CD4-positive, alpha-beta T cell (primary cell): Measurements from ENCODE around the gene TEX47. TPM values are rescaled to one million over a fixed set of nuclear protein-coding genes. Genes with fewer than 3 reads are reported as not detected.

Source experiments
- ATAC-seq: fragments of 200-7000 bp; cut with Tn5 transposase; one replicate; pipeline ENCODE4 v1.10.0; 2022; ENCODE audit warnings: mild to moderate bottlenecking; ENCODE audit not compliant: poor library complexity
- CTCF ChIA-PET: fragments of 350-600 bp; sonication (Branson Sonifier 250); formaldehyde crosslinking; loops from one replicate; lab custom pipeline; 2021; ENCODE audit warnings: antibody characterized with exemption, inconsistent platforms; lab: Charles Lee
- POLR2A ChIA-PET: fragments of 350-600 bp; sonication (Branson Sonifier 250); formaldehyde crosslinking; loops from one replicate; lab custom pipeline; 2021; ENCODE audit warnings: antibody characterized with exemption, inconsistent platforms; lab: Charles Lee
- DNase-seq, 14 experiments: peaks; one replicate each; pipeline ENCODE4 v3.0.0-alpha.2; 2013 to 2020; ENCODE audit warnings: mixed read lengths in 2 of 14
- H3K27ac ChIP-seq, 2 donors: one replicate each; pipeline versions ENCODE4 v1.5.1 to v1.7.0; 2013; ENCODE audit warnings: low read length in 2 of 2, low read depth in 1 of 2, mild to moderate bottlenecking in 1 of 2
- H3K27me3 ChIP-seq, 2 experiments: 1 replicate in 1 of 2; 2 replicates in 1 of 2; pipeline versions ENCODE4 v1.6.1 to v1.7.0; 2013; ENCODE audit warnings: low read length in 2 of 2, control low read depth in 1 of 2, mild to moderate bottlenecking in 1 of 2, moderate library complexity in 1 of 2; ENCODE audit not compliant: insufficient read depth in 2 of 2, control insufficient read depth in 1 of 2
- H3K36me3 ChIP-seq: one replicate; pipeline ENCODE4 v1.6.1; 2013; ENCODE audit warnings: low read length, control low read depth; ENCODE audit not compliant: insufficient read depth
- H3K4me1 ChIP-seq: one replicate; pipeline ENCODE4 v1.6.1; 2013; ENCODE audit warnings: low read length, control low read depth; ENCODE audit not compliant: insufficient read depth
- H3K4me3 ChIP-seq: one replicate; pipeline ENCODE4 v1.5.1; 2013; ENCODE audit warnings: mild to moderate bottlenecking, low read length, moderate library complexity
- H3K9me3 ChIP-seq, 2 experiments: 1 replicate in 1 of 2; 2 replicates in 1 of 2; pipeline versions ENCODE4 v1.6.1 to v1.7.0; 2013; ENCODE audit warnings: low read length in 2 of 2, mild to moderate bottlenecking in 2 of 2, control low read depth in 1 of 2, moderate library complexity in 1 of 2; ENCODE audit not compliant: control insufficient read depth in 1 of 2, insufficient read depth in 1 of 2
- H3K27ac Mint-ChIP-seq: one replicate; pipeline ENCODE4 v1.8.0; 2020; ENCODE audit warnings: mixed read lengths
- H3K27me3 Mint-ChIP-seq: one replicate; pipeline ENCODE4 v1.8.0; 2021; ENCODE audit warnings: mixed read lengths
- H3K36me3 Mint-ChIP-seq: one replicate; pipeline ENCODE4 v1.8.0; 2021; ENCODE audit warnings: low read depth, mixed read lengths
- H3K4me1 Mint-ChIP-seq: one replicate; pipeline ENCODE4 v1.8.0; 2021; ENCODE audit warnings: low read depth, mixed read lengths
- H3K4me3 Mint-ChIP-seq: one replicate; pipeline ENCODE4 v1.8.0; 2020; ENCODE audit warnings: mild to moderate bottlenecking, mixed read lengths
- H3K9me3 Mint-ChIP-seq: one replicate; pipeline ENCODE4 v1.8.0; 2020; ENCODE audit warnings: mixed read lengths
- intact Hi-C, 2 experiments: fragments of 100-400 bp; cut with DNase I in 1 of 2; cut with micrococcal nuclease in 1 of 2; formaldehyde crosslinking; loops; one replicate each; pipeline versions ENCODE4 v1.15.1 to v1.9.0; 2023 to 2025; cut with DNase I, micrococcal nuclease
- total RNA-seq, 174 experiments: library from RNA in 2 of 174; stranded (reverse) in 2 of 174; gene quantifications; one replicate each; pipeline ENCODE4 v1.2.3 and lab custom pipeline; 2021 to 2026
- TF ChIP-seq, protein P1 (sequence below): fragments of 200-600 bp; IDR thresholded peaks from one replicate; pipeline ENCODE4 v1.8.0; 2022; ENCODE audit warnings: antibody characterized with exemption, mild to moderate bottlenecking

Gene TEX47
- total RNA-seq, 2 experiments from 2014 or later: not detected

GRCh38 chr7:88835147-88835728 is 39.7 kb upstream of the TEX47 start:
- H3K36me3 ChIP-seq: no peaks in the 10 kb centered on the region
- Mint-ChIP-seq H3K27ac (no peak overlapping the region), H3K36me3 (no peaks in the 10 kb centered on the region), H3K4me3 (no peak overlapping the region), H3K4me1 (no peaks in the 10 kb centered on the region), H3K27me3 (no peaks in the 10 kb centered on the region), H3K9me3 (no peaks in the 10 kb centered on the region)
- TF ChIP-seq, protein P1, sequence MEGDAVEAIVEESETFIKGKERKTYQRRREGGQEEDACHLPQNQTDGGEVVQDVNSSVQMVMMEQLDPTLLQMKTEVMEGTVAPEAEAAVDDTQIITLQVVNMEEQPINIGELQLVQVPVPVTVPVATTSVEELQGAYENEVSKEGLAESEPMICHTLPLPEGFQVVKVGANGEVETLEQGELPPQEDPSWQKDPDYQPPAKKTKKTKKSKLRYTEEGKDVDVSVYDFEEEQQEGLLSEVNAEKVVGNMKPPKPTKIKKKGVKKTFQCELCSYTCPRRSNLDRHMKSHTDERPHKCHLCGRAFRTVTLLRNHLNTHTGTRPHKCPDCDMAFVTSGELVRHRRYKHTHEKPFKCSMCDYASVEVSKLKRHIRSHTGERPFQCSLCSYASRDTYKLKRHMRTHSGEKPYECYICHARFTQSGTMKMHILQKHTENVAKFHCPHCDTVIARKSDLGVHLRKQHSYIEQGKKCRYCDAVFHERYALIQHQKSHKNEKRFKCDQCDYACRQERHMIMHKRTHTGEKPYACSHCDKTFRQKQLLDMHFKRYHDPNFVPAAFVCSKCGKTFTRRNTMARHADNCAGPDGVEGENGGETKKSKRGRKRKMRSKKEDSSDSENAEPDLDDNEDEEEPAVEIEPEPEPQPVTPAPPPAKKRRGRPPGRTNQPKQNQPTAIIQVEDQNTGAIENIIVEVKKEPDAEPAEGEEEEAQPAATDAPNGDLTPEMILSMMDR: no peak
- no peak overlapping the region for H3K27ac ChIP-seq
- ChIA-PET POLR2A (no interaction called here), CTCF (no interaction called here)
- no peaks in the 10 kb centered on the region for H3K27me3 ChIP-seq
- no peaks in the 10 kb centered on the region for H3K4me1 ChIP-seq
- no peak overlapping the region for H3K4me3 ChIP-seq
- intact Hi-C loops: no loop called here
- no peak for ATAC-seq
- no peaks in the 10 kb centered on the region for H3K9me3 ChIP-seq
- peak in 3 of 14 experiments; percentile 3 to 5 (median 4) for DNase-seq

- TF ChIP-seq, protein P1: no peak
- no peaks in the 10 kb centered on the region for H3K9me3 Mint-ChIP-seq
- ATAC-seq: no peak
- Histone ChIP-seq H3K4me1 (no peaks in the 10 kb centered on the region), H3K27me3 (no peaks in the 10 kb centered on the region), H3K9me3 (no peaks in the 10 kb centered on the region), H3K36me3 (no peaks in the 10 kb centered on the region), H3K4me3 (no peak overlapping the region), H3K27ac (no peak overlapping the region)
- POLR2A ChIA-PET: no interaction called here
- no peak for DNase-seq
- H3K4me1 Mint-ChIP-seq: no peaks in the 10 kb centered on the region
- no peaks in the 10 kb centered on the region for H3K27me3 Mint-ChIP-seq
- CTCF ChIA-PET: no interaction called here
- no peak overlapping the region for H3K27ac Mint-ChIP-seq
- intact Hi-C loops: no loop called here
- no peak overlapping the region for H3K4me3 Mint-ChIP-seq
- no peaks in the 10 kb centered on the region for H3K36me3 Mint-ChIP-seq
These were observed 30.7 kb upstream of the TEX47 start for GRCh38 chr7:88826222-88826621.

- intact Hi-C loops: no loop called here
- H3K27ac ChIP-seq: no peak overlapping the region
- Mint-ChIP-seq H3K9me3 (peaks cover 2% of the 10 kb centered on the region), H3K4me1 (no peaks in the 10 kb centered on the region), H3K4me3 (no peak overlapping the region), H3K27ac (no peak overlapping the region), H3K36me3 (no peaks in the 10 kb centered on the region), H3K27me3 (no peaks in the 10 kb centered on the region)
- ATAC-seq (no peak), DNase-seq (no peak)
- no peak overlapping the region for H3K4me3 ChIP-seq
- ChIA-PET CTCF (no interaction called here), POLR2A (no interaction called here)
- TF ChIP-seq, protein P1: no peak
- no peaks in the 10 kb centered on the region for H3K9me3 ChIP-seq
- no peaks in the 10 kb centered on the region for H3K4me1 ChIP-seq
- H3K27me3 ChIP-seq: no peaks in the 10 kb centered on the region
- no peaks in the 10 kb centered on the region for H3K36me3 ChIP-seq
These were observed 23.0 kb upstream of the TEX47 start for GRCh38 chr7:88818552-88818951.
